DND-41 (cell line): ENCODE results near the gene NSD1.

ENCODE experiments used
- ATAC-seq: fragments of 200-7000 bp; cut with Tn5 transposase; 3 replicates; pipeline ENCODE4 v1.9.1; 2021; ENCODE audit warnings: low read depth; ENCODE audit not compliant: insufficient read depth
- DNase-seq: peaks from one replicate; pipeline ENCODE4 v3.0.0-alpha.2; 2020
- H2AFZ ChIP-seq: 2 replicates; pipeline ENCODE4 v1.6.0; 2012; ENCODE audit warnings: low read depth, low read length
- H3K27ac ChIP-seq: 2 replicates; pipeline ENCODE4 v1.5.1; 2012; ENCODE audit warnings: low read length, inconsistent platforms
- H3K27me3 ChIP-seq: fragments of 200-600 bp; sonication (generic); 2 replicates; pipeline ENCODE4 v1.6.0; 2012; ENCODE audit warnings: low read length, mild to moderate bottlenecking, inconsistent platforms; ENCODE audit not compliant: insufficient read depth, poor library complexity
- H3K36me3 ChIP-seq: 2 replicates; pipeline ENCODE4 v1.5.1; 2012; ENCODE audit warnings: low read length, inconsistent platforms; ENCODE audit not compliant: insufficient read depth
- H3K4me1 ChIP-seq: 2 replicates; pipeline ENCODE4 v1.5.1; 2012; ENCODE audit warnings: mild to moderate bottlenecking, low read length; ENCODE audit not compliant: insufficient read depth
- H3K4me2 ChIP-seq: 2 replicates; pipeline ENCODE4 v1.6.0; 2012; ENCODE audit warnings: mild to moderate bottlenecking, moderate library complexity, low read length, inconsistent platforms; ENCODE audit not compliant: insufficient read depth
- H3K4me3 ChIP-seq, 2 experiments: fragments of 200-600 bp in 1 of 2; shearing (Covaris generic) in 1 of 2; 2 replicates each; pipeline ENCODE4 v1.5.1; 2012 to 2016; ENCODE audit warnings: inconsistent platforms in 2 of 2, low read length in 2 of 2, mild to moderate bottlenecking in 2 of 2, low read depth in 1 of 2, moderate library complexity in 1 of 2
- H3K79me2 ChIP-seq: 2 replicates; pipeline ENCODE4 v1.6.0; 2012; ENCODE audit warnings: low read length, inconsistent platforms; ENCODE audit not compliant: insufficient read depth
- H3K9ac ChIP-seq: 2 replicates; pipeline ENCODE4 v1.6.0; 2012; ENCODE audit warnings: low read depth, mild to moderate bottlenecking, inconsistent platforms, low read length, moderate library complexity
- H3K9me3 ChIP-seq: 2 replicates; pipeline ENCODE4 v1.5.1; 2012; ENCODE audit warnings: low read length, moderate library complexity, mild to moderate bottlenecking, inconsistent platforms; ENCODE audit not compliant: insufficient read depth, severe bottlenecking
- H4K20me1 ChIP-seq: 2 replicates; pipeline ENCODE4 v1.6.0; 2012; ENCODE audit warnings: low read length; ENCODE audit not compliant: insufficient read depth
- EZH2 ChIP-seq: IDR thresholded peaks from 3 replicates; pipeline ENCODE4 v1.6.1; 2012; ENCODE audit warnings: borderline replicate concordance, low read depth, mild to moderate bottlenecking, moderate library complexity, low read length, inconsistent platforms; ENCODE audit not compliant: severe bottlenecking
- TF ChIP-seq, protein P1 (sequence below): IDR thresholded peaks from 2 replicates; pipeline ENCODE4 v1.5.1; 2012; ENCODE audit warnings: borderline replicate concordance, low read length, moderate library complexity, mild to moderate bottlenecking; ENCODE audit not compliant: poor library complexity, severe bottlenecking; ENCODE audit errors: extremely low read depth

NSD1 gene

DNA sequence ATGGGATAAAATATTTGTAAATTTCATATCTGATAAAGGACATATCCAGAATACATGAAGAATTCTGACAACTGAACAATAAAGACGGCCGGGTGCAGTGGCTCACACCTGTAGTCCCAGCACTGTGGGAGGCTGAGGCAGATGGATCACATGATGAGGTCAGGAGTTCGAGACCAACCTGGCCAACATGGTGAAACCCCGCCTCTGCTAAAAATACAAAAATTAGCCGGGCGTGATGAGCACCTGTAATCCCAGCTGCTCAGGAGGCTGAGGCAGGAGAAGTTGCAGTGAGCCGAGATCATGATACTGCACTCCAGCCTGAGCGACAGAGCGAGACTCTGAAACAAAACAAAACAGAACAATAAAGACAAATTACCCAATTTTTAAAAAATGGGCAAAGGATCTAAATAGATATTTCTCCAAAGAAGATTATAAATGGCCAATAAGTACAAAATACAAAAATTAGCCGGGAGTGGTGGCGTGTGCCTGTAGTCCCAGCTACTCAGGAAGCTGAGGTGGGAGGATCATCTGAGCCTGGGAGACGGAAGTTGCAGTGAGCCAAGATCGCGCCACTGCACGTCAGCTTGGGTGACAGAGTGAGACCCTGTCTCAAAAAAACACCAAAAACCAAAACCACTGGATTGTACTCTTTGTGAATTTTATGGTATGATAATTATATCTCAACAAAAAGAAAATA, 9.6 kb upstream of the NSD1 start:
- Histone ChIP-seq H3K36me3 (no peaks in the 10 kb centered on the region), H3K79me2 (no peaks in the 10 kb centered on the region), H3K4me2 (no peak overlapping the region), H3K4me3 (no peak overlapping the region), H3K27me3 (no peaks in the 10 kb centered on the region), H3K9me3 (no peaks in the 10 kb centered on the region), H4K20me1 (no peaks in the 10 kb centered on the region), H3K4me1 (no peaks in the 10 kb centered on the region), H3K27ac (no peak overlapping the region), H3K9ac (no peak overlapping the region), H2AFZ (no peak overlapping the region)
- no peak for TF ChIP-seq EZH2
- TF ChIP-seq, protein P1, sequence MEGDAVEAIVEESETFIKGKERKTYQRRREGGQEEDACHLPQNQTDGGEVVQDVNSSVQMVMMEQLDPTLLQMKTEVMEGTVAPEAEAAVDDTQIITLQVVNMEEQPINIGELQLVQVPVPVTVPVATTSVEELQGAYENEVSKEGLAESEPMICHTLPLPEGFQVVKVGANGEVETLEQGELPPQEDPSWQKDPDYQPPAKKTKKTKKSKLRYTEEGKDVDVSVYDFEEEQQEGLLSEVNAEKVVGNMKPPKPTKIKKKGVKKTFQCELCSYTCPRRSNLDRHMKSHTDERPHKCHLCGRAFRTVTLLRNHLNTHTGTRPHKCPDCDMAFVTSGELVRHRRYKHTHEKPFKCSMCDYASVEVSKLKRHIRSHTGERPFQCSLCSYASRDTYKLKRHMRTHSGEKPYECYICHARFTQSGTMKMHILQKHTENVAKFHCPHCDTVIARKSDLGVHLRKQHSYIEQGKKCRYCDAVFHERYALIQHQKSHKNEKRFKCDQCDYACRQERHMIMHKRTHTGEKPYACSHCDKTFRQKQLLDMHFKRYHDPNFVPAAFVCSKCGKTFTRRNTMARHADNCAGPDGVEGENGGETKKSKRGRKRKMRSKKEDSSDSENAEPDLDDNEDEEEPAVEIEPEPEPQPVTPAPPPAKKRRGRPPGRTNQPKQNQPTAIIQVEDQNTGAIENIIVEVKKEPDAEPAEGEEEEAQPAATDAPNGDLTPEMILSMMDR: no peak
- DNase-seq (no peak), ATAC-seq (no peak)

DNA sequence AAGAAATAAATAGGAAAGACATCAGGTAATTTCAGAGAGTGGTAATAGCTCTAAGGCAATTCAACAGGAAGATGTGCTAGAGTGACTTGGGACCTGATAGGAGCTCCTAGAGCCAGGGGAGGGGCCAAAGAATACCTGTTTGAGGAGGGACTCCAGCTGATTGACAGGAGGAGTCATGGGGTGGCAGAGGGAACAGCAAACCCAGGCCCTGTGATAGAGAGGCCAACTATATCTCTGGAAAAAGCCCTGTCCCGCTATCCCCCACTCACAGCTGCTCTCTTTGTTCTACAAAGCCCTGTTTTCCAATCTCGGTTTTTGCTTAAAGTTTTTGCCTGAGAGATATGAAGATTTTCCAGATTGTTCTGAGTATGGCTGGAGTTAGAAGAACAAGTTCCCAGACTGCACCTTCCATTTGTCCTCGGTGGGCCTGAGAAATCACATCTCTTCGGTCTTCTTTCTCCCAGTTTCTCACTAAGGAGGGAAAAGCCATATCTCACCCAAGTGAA, 9.0 kb upstream of the NSD1 start:
- Histone ChIP-seq H3K9ac (no peak overlapping the region), H2AFZ (no peak overlapping the region), H4K20me1 (no peaks in the 10 kb centered on the region), H3K4me1 (no peaks in the 10 kb centered on the region), H3K36me3 (no peaks in the 10 kb centered on the region), H3K9me3 (no peaks in the 10 kb centered on the region), H3K4me2 (no peak overlapping the region), H3K79me2 (no peaks in the 10 kb centered on the region), H3K27ac (no peak overlapping the region), H3K27me3 (no peaks in the 10 kb centered on the region), H3K4me3 (no peak overlapping the region)
- ATAC-seq (no peak), DNase-seq (no peak)
- TF ChIP-seq, protein P1: no peak
- no peak for TF ChIP-seq EZH2

DNA sequence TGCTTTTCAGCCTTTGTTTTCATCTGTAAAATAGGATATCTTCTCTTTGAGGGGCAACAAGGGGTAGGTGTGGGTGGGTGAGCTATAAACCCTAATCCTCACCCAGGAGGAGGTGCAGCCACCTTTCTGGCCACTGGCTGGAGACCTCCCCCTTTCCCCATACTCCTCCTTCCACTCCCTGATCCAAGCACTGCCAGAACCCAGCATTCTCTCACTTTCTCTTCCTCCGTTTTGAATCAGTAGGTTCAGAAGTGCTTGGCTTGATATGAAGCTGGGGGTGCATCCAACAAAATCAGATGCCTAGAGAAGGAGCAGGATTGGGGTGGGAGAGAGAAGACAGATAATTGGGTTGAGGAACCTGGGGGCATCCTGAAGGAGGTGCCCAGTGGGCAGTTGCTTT, 6.8 kb upstream of the NSD1 start:
- Histone ChIP-seq H3K9ac (no peak overlapping the region), H2AFZ (no peak overlapping the region), H3K4me1 (no peaks in the 10 kb centered on the region), H3K4me2 (no peak overlapping the region), H3K4me3 (no peak overlapping the region), H3K9me3 (no peaks in the 10 kb centered on the region), H3K36me3 (no peaks in the 10 kb centered on the region), H3K27me3 (no peaks in the 10 kb centered on the region), H3K79me2 (no peaks in the 10 kb centered on the region), H4K20me1 (no peaks in the 10 kb centered on the region), H3K27ac (no peak overlapping the region)
- no peak for ATAC-seq
- TF ChIP-seq EZH2: no peak
- TF ChIP-seq, protein P1: no peak
- DNase-seq: no peak
